HEK293 (cell line): ENCODE results near the gene HTR6.

Source experiments
- CTCF ChIA-PET: fragments of 350-600 bp; formaldehyde crosslinking; extraction: SDS; loops from one replicate; lab custom pipeline; 2021; ENCODE audit warnings: antibody characterized with exemption; lab: Yijun Ruan, JAX
- POLR2A ChIA-PET: fragments of 300-600 bp; formaldehyde crosslinking; extraction: SDS; loops from one replicate; lab custom pipeline; 2020; ENCODE audit warnings: antibody characterized with exemption, inconsistent platforms; lab: Yijun Ruan, JAX
- H3K27ac ChIP-seq: fragments of 200-500 bp; sonication (Bioruptor generic); 2 replicates; pipeline ENCODE4 v1.5.1; 2014; ENCODE audit warnings: low read depth, low read length, control low read depth, inconsistent platforms; ENCODE audit errors: extremely low read depth
- H3K36me3 ChIP-seq, 2 experiments: fragments of 200-500 bp in 1 of 2; sonication (Bioruptor generic) in 1 of 2; 1 replicate in 1 of 2; 2 replicates in 1 of 2; pipeline ENCODE4 v1.5.1; 2014 to 2017; ENCODE audit warnings: inconsistent platforms in 2 of 2, low read length in 2 of 2; ENCODE audit not compliant: control insufficient read depth in 2 of 2, insufficient read depth in 1 of 2
- H3K4me1 ChIP-seq: fragments of 200-500 bp; sonication (Bioruptor generic); 2 replicates; pipeline ENCODE4 v1.5.1; 2014; ENCODE audit warnings: mild to moderate bottlenecking, low read length, inconsistent platforms; ENCODE audit not compliant: control insufficient read depth, insufficient read depth
- H3K4me3 ChIP-seq: 2 replicates; pipeline ENCODE4 v1.5.1; 2011; ENCODE audit warnings: low read depth, mild to moderate bottlenecking, control low read depth, low read length, moderate library complexity
- H3K9me3 ChIP-seq: fragments of 200-500 bp; sonication (Bioruptor generic); 2 replicates; pipeline ENCODE4 v1.5.1; 2014; ENCODE audit warnings: low read depth, low read length, inconsistent platforms; ENCODE audit not compliant: control insufficient read depth, insufficient read depth
- GLI4 ChIP-seq: fragments of 450-650 bp; formaldehyde crosslinking; IDR thresholded peaks from 2 replicates; pipeline ENCODE4 v1.5.1; 2016; ENCODE audit warnings: missing biosample characterization, missing genetic modification characterization
- MZF1 ChIP-seq: fragments of 450-650 bp; formaldehyde crosslinking; IDR thresholded peaks from 2 replicates; pipeline ENCODE4 v1.5.1; 2017; ENCODE audit warnings: missing biosample characterization, missing genetic modification characterization, borderline replicate concordance
- SP7 ChIP-seq: fragments of 450-650 bp; formaldehyde crosslinking; IDR thresholded peaks from 2 replicates; pipeline ENCODE4 v1.5.1; 2016; ENCODE audit warnings: missing biosample characterization, missing genetic modification characterization
- ZBTB49 ChIP-seq: fragments of 450-650 bp; formaldehyde crosslinking; IDR thresholded peaks from 2 replicates; pipeline ENCODE4 v1.5.1; 2016; ENCODE audit warnings: missing biosample characterization, missing genetic modification characterization, low read depth
- ZNF10 ChIP-seq: fragments of 450-650 bp; formaldehyde crosslinking; IDR thresholded peaks from 2 replicates; pipeline ENCODE4 v1.5.1; 2017; ENCODE audit warnings: missing biosample characterization, missing genetic modification characterization
- ZNF140 ChIP-seq: fragments of 450-650 bp; formaldehyde crosslinking; IDR thresholded peaks from 2 replicates; pipeline ENCODE4 v1.5.1; 2016; ENCODE audit warnings: missing biosample characterization, missing genetic modification characterization
- ZNF292 ChIP-seq: fragments of 450-650 bp; formaldehyde crosslinking; IDR thresholded peaks from 2 replicates; pipeline ENCODE4 v1.5.1; 2016; ENCODE audit warnings: low read depth, missing biosample characterization, missing genetic modification characterization, borderline replicate concordance
- ZNF311 ChIP-seq: fragments of 450-650 bp; formaldehyde crosslinking; IDR thresholded peaks from 2 replicates; pipeline ENCODE4 v1.5.1; 2017; ENCODE audit warnings: missing biosample characterization, missing genetic modification characterization, borderline replicate concordance
- ZNF366 ChIP-seq: fragments of 450-650 bp; formaldehyde crosslinking; conservative IDR thresholded peaks from 2 replicates; pipeline ENCODE4 v1.5.1; 2016; ENCODE audit warnings: missing biosample characterization, missing genetic modification characterization
- ZNF391 ChIP-seq: fragments of 450-650 bp; formaldehyde crosslinking; IDR thresholded peaks from 2 replicates; pipeline ENCODE4 v1.5.1; 2016; ENCODE audit warnings: low read depth, missing biosample characterization, missing genetic modification characterization, borderline replicate concordance
- ZNF404 ChIP-seq: fragments of 450-650 bp; formaldehyde crosslinking; IDR thresholded peaks from 2 replicates; pipeline ENCODE4 v1.5.1; 2017; ENCODE audit warnings: missing biosample characterization, missing genetic modification characterization
- ZNF416 ChIP-seq: fragments of 450-650 bp; formaldehyde crosslinking; IDR thresholded peaks from 2 replicates; pipeline ENCODE4 v1.5.1; 2016; ENCODE audit warnings: missing biosample characterization, missing genetic modification characterization
- ZNF423 ChIP-seq: fragments of 450-650 bp; formaldehyde crosslinking; IDR thresholded peaks from 2 replicates; pipeline ENCODE4 v1.5.1; 2016; ENCODE audit warnings: missing biosample characterization, missing genetic modification characterization
- ZNF473 ChIP-seq: fragments of 450-650 bp; formaldehyde crosslinking; IDR thresholded peaks from 2 replicates; pipeline ENCODE4 v1.5.1; 2017; ENCODE audit warnings: missing biosample characterization, missing genetic modification characterization
- ZNF544 ChIP-seq: fragments of 450-650 bp; formaldehyde crosslinking; IDR thresholded peaks from 2 replicates; pipeline ENCODE4 v1.5.0; 2017; ENCODE audit warnings: missing biosample characterization, missing genetic modification characterization
- ZNF701 ChIP-seq: fragments of 450-650 bp; formaldehyde crosslinking; IDR thresholded peaks from 2 replicates; pipeline ENCODE4 v1.5.1; 2016; ENCODE audit warnings: missing biosample characterization, missing genetic modification characterization
- ZNF704 ChIP-seq: fragments of 450-650 bp; formaldehyde crosslinking; IDR thresholded peaks from 2 replicates; pipeline ENCODE4 v1.5.1; 2016; ENCODE audit warnings: missing biosample characterization, missing genetic modification characterization
- ZNF76 ChIP-seq: fragments of 450-650 bp; formaldehyde crosslinking; IDR thresholded peaks from 2 replicates; pipeline ENCODE4; 2016; ENCODE audit warnings: low read depth, missing biosample characterization, missing genetic modification characterization, borderline replicate concordance
- ZNF768 ChIP-seq: fragments of 450-650 bp; formaldehyde crosslinking; IDR thresholded peaks from 2 replicates; pipeline ENCODE4 v1.5.1; 2018; ENCODE audit warnings: missing biosample characterization, mild to moderate bottlenecking, missing genetic modification characterization
- ZNF785 ChIP-seq: fragments of 450-650 bp; formaldehyde crosslinking; IDR thresholded peaks from 2 replicates; pipeline ENCODE4 v1.5.1; 2016; ENCODE audit warnings: missing biosample characterization, missing genetic modification characterization
- ZSCAN16 ChIP-seq: fragments of 450-650 bp; formaldehyde crosslinking; IDR thresholded peaks from 2 replicates; pipeline ENCODE4 v1.5.1; 2016; ENCODE audit warnings: missing biosample characterization, missing genetic modification characterization
- ZSCAN18 ChIP-seq: fragments of 450-650 bp; formaldehyde crosslinking; IDR thresholded peaks from 2 replicates; pipeline ENCODE4 v1.5.1; 2016; ENCODE audit warnings: missing biosample characterization, missing genetic modification characterization
- ZXDB ChIP-seq: fragments of 450-650 bp; formaldehyde crosslinking; IDR thresholded peaks from 2 replicates; pipeline ENCODE4 v1.5.1; 2016; ENCODE audit warnings: missing biosample characterization, missing genetic modification characterization
- TF ChIP-seq, protein P1 (sequence below): fragments of 450-650 bp; formaldehyde crosslinking; IDR thresholded peaks from 2 replicates; pipeline ENCODE4 v1.5.1; 2017; ENCODE audit warnings: missing biosample characterization, missing genetic modification characterization
- TF ChIP-seq, protein P2 (sequence below): fragments of 450-650 bp; formaldehyde crosslinking; IDR thresholded peaks from 2 replicates; pipeline ENCODE4; 2016; ENCODE audit warnings: missing biosample characterization, missing genetic modification characterization

The HTR6 gene

DNA sequence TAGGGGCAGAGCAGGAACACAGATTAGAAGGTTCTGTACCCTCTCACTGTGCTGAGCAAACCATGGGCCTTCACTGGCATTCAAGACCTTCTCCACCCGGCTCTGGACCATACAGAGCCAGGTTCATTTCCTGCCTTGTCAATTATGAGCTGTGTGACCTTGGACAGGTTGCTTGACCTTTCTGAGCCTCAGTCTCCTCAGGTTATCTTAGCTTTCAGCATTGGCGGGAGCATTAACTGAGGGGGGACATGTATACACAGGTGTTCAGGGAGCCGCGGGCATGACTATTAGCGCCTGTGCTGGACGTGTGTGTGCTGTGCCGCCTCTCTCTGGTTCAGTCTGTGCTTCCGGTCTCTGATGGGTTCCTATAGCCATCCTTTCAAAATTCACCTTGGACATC lies 32.1 kb downstream of the HTR6 start:
- TF ChIP-seq ZNF404 (tag by site-specific recombination) (no peak), ZSCAN18 (tag by site-specific recombination) (no peak), ZSCAN16 (tag by site-specific recombination) (no peak), ZNF544 (no peak), SP7 (tag by site-specific recombination) (no peak), ZNF311 (no peak), ZNF140 (no peak), ZNF768 (0 out of 2 replicates have a peak, but pooled peaks have one; percentile 39)
- TF ChIP-seq, protein P1, sequence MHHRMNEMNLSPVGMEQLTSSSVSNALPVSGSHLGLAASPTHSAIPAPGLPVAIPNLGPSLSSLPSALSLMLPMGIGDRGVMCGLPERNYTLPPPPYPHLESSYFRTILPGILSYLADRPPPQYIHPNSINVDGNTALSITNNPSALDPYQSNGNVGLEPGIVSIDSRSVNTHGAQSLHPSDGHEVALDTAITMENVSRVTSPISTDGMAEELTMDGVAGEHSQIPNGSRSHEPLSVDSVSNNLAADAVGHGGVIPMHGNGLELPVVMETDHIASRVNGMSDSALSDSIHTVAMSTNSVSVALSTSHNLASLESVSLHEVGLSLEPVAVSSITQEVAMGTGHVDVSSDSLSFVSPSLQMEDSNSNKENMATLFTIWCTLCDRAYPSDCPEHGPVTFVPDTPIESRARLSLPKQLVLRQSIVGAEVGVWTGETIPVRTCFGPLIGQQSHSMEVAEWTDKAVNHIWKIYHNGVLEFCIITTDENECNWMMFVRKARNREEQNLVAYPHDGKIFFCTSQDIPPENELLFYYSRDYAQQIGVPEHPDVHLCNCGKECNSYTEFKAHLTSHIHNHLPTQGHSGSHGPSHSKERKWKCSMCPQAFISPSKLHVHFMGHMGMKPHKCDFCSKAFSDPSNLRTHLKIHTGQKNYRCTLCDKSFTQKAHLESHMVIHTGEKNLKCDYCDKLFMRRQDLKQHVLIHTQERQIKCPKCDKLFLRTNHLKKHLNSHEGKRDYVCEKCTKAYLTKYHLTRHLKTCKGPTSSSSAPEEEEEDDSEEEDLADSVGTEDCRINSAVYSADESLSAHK, result no peak
- H3K4me3 ChIP-seq, result no peak overlapping the region
- no peaks in the 10 kb centered on the region for H3K36me3 ChIP-seq
- no peaks in the 10 kb centered on the region for H3K9me3 ChIP-seq
- no peak overlapping the region for H3K27ac ChIP-seq
- POLR2A ChIA-PET, result interaction anchor here (0.6 kb wide), 1 partner anchor 23 kb away, joined by 4 read pairs; no protein-coding TSS in a partner anchor
- no peaks in the 10 kb centered on the region for H3K4me1 ChIP-seq
- CTCF ChIA-PET, result interaction anchor here (1.4 kb wide), 1 partner anchor 35 kb away, joined by 4 read pairs; no protein-coding TSS in a partner anchor

DNA sequence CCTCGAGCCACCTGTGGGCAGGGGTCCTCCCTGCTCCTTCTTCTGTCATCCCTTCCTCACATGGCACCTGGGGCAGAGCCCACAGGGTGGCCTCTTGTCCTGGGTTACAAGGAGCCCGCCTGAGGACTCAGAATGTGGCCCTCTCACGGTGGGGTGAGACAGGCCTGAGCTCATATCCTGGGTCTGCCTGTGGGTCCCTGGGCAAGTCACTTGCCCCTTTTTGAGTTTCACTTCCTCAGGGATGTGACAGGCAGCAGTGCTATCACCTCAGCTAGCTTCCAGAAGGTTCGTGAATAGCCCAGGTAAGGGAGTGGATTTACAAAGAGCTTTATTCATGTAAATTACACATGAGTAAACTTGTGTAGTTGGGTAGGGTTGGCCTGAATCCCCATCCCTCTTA lies 33.5 kb downstream of the HTR6 start:
- H3K4me3 ChIP-seq, result no peak overlapping the region
- ChIA-PET CTCF (interaction anchor here (0.6 to 1.6 kb wide), 3 partner anchors 17 to 518 kb away, joined by 3 to 6 read pairs (median 3); no protein-coding TSS in a partner anchor), POLR2A (no interaction called here)
- H3K27ac ChIP-seq, result no peak overlapping the region
- TF ChIP-seq ZXDB (no peak), ZNF704 (tag by site-specific recombination) (no peak), ZNF701 (tag by site-specific recombination) (no peak), ZNF391 (tag by site-specific recombination) (no peak), ZNF785 (tag by site-specific recombination) (no peak), ZNF76 (tag by site-specific recombination) (no peak), ZNF10 (tag by site-specific recombination) (no peak), ZNF416 (tag by site-specific recombination) (no peak), ZNF768 (no peak), ZNF473 (tag by site-specific recombination) (no peak), GLI4 (tag by site-specific recombination) (no peak), ZNF292 (tag by site-specific recombination) (no peak), MZF1 (tag by site-specific recombination) (no peak), ZBTB49 (tag by site-specific recombination) (no peak), ZNF366 (tag by site-specific recombination) (no peak), ZNF423 (tag by site-specific recombination) (no peak)
- TF ChIP-seq, protein P2, sequence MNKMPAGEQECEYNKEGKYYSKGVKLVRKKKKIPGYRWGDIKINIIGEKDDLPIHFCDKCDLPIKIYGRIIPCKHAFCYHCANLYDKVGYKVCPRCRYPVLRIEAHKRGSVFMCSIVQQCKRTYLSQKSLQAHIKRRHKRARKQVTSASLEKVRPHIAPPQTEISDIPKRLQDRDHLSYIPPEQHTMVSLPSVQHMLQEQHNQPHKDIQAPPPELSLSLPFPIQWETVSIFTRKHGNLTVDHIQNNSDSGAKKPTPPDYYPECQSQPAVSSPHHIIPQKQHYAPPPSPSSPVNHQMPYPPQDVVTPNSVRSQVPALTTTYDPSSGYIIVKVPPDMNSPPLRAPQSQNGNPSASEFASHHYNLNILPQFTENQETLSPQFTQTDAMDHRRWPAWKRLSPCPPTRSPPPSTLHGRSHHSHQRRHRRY (tag by site-specific recombination), result no peak
- no peaks in the 10 kb centered on the region for H3K9me3 ChIP-seq
- no peaks in the 10 kb centered on the region for H3K4me1 ChIP-seq
- no peaks in the 10 kb centered on the region for H3K36me3 ChIP-seq
